Measurements from ENCODE around the gene GAL3ST2.

The GAL3ST2 gene

GRCh38 chr2:241808721-241809382, 32.2 kb downstream of the GAL3ST2 start, which contains the start of gene NEU4:
TSS of gene NEU4 (plus strand) at chr2:241809193. CDS start at chr2:241814485, 5,292 bp downstream.
- POLR2A ChIA-PET: interaction anchor here (0.6 kb wide), 1 partner anchor 51 kb away, joined by 7 read pairs; no protein-coding TSS in a partner anchor
- WGBS (ENCODE audit: insufficient coverage): 93% methylated on average over 28 of the region's 31 CpGs
- no peak for DNase-seq
- Histone ChIP-seq H3K4me3 (ENCODE audit: control insufficient read depth in 1 of 7, extremely low read depth in 1 of 7, insufficient read depth in 4 of 7, low read depth in 2 of 7, low read length in 6 of 7) (no peak within 1 kb of the TSS), H3K36me3 (ENCODE audit: control insufficient read depth in 4 of 4, insufficient read depth in 4 of 4, low read length in 3 of 4) (no peaks in the 10 kb centered on the region), H3K9me3 (ENCODE audit: control extremely low read depth in 1 of 5, control insufficient read depth in 4 of 5, insufficient read depth in 2 of 5, low read depth in 1 of 5, low read length in 4 of 5) (no peaks in the 10 kb centered on the region), H3K27me3 (replicated peaks in 2 of 5; ENCODE audit: control insufficient read depth in 4 of 5, insufficient read depth in 5 of 5, low read length in 4 of 5) (peaks cover 0 to 11% (median 6%) of the 10 kb centered on the region in 5 experiments), H3K27ac (ENCODE audit: insufficient read depth in 1 of 2, low read depth in 1 of 2, low read length in 2 of 2, poor library complexity in 1 of 2, severe bottlenecking in 2 of 2) (no peak within 1 kb of the TSS), H3K4me1 (ENCODE audit: control extremely low read depth in 1 of 4, control insufficient read depth in 4 of 4, insufficient read depth in 4 of 4, low read length in 3 of 4) (peaks cover 0 to 31% (median 13%) of the 10 kb centered on the region in 4 experiments)
- CTCF ChIA-PET: interaction anchor here (1.1 to 1.4 kb wide), 2 partner anchors 12 to 30 kb away, joined by 3 read pairs; no protein-coding TSS in a partner anchor

- CTCF ChIA-PET: interaction anchor here (1.1 to 1.5 kb wide), 2 partner anchors 26 to 29 kb away, joined by 3 to 6 read pairs; no protein-coding TSS in a partner anchor
- H3K4me3 ChIP-seq (ENCODE audit: control insufficient read depth in 1 of 7, extremely low read depth in 1 of 7, insufficient read depth in 4 of 7, low read depth in 2 of 7, low read length in 6 of 7): no peak overlapping the region
- no peaks in the 10 kb centered on the region for H3K36me3 ChIP-seq (ENCODE audit: control insufficient read depth in 4 of 4, insufficient read depth in 4 of 4, low read length in 3 of 4)
- whole genome bisulfite sequencing (ENCODE audit: insufficient coverage): 91% methylated on average over 27 of the region's 29 CpGs
- peaks cover 0 to 28% (median 8%) of the 10 kb centered on the region in 4 experiments for H3K4me1 ChIP-seq (ENCODE audit: control extremely low read depth in 1 of 4, control insufficient read depth in 4 of 4, insufficient read depth in 4 of 4, low read length in 3 of 4)
- POLR2A ChIA-PET: no interaction called here
- peaks cover 0 to 3% (median 0%) of the 10 kb centered on the region in 5 experiments for H3K27me3 ChIP-seq (replicated peaks in 2 of 5; ENCODE audit: control insufficient read depth in 4 of 5, insufficient read depth in 5 of 5, low read length in 4 of 5)
- H3K9me3 ChIP-seq (ENCODE audit: control extremely low read depth in 1 of 5, control insufficient read depth in 4 of 5, insufficient read depth in 2 of 5, low read depth in 1 of 5, low read length in 4 of 5): no peaks in the 10 kb centered on the region
- no peak overlapping the region for H3K27ac ChIP-seq (ENCODE audit: insufficient read depth in 1 of 2, low read depth in 1 of 2, low read length in 2 of 2, poor library complexity in 1 of 2, severe bottlenecking in 2 of 2)
- no peak for DNase-seq
These were observed 33.0 kb downstream of the GAL3ST2 start for GRCh38 chr2:241809383-241810306.

GRCh38 chr2:241810307-241811200, 33.9 kb downstream of the GAL3ST2 start:
- Histone ChIP-seq H3K4me1 (ENCODE audit: control extremely low read depth in 1 of 4, control insufficient read depth in 4 of 4, insufficient read depth in 4 of 4, low read length in 3 of 4) (peaks cover 0 to 28% (median 5%) of the 10 kb centered on the region in 4 experiments), H3K4me3 (ENCODE audit: control insufficient read depth in 1 of 7, extremely low read depth in 1 of 7, insufficient read depth in 4 of 7, low read depth in 2 of 7, low read length in 6 of 7) (no peak overlapping the region), H3K27ac (ENCODE audit: insufficient read depth in 1 of 2, low read depth in 1 of 2, low read length in 2 of 2, poor library complexity in 1 of 2, severe bottlenecking in 2 of 2) (no peak overlapping the region), H3K27me3 (replicated peaks in 2 of 5; ENCODE audit: control insufficient read depth in 4 of 5, insufficient read depth in 5 of 5, low read length in 4 of 5) (no peaks in the 10 kb centered on the region), H3K9me3 (ENCODE audit: control extremely low read depth in 1 of 5, control insufficient read depth in 4 of 5, insufficient read depth in 2 of 5, low read depth in 1 of 5, low read length in 4 of 5) (no peaks in the 10 kb centered on the region), H3K36me3 (ENCODE audit: control insufficient read depth in 4 of 4, insufficient read depth in 4 of 4, low read length in 3 of 4) (no peaks in the 10 kb centered on the region)
- ChIA-PET CTCF (interaction anchor here (1.5 kb wide), 1 partner anchor 25 kb away, joined by 6 read pairs; no protein-coding TSS in a partner anchor), POLR2A (no interaction called here)
- WGBS (ENCODE audit: insufficient coverage): 92% methylated on average over 21 of the region's 28 CpGs
- DNase-seq: no peak

GRCh38 chr2:241811201-241811951, 34.8 kb downstream of the GAL3ST2 start:
- Histone ChIP-seq H3K4me1 (ENCODE audit: control extremely low read depth in 1 of 4, control insufficient read depth in 4 of 4, insufficient read depth in 4 of 4, low read length in 3 of 4) (peaks cover 0 to 35% (median 5%) of the 10 kb centered on the region in 4 experiments), H3K4me3 (ENCODE audit: control insufficient read depth in 1 of 7, extremely low read depth in 1 of 7, insufficient read depth in 4 of 7, low read depth in 2 of 7, low read length in 6 of 7) (no peak overlapping the region), H3K27ac (ENCODE audit: insufficient read depth in 1 of 2, low read depth in 1 of 2, low read length in 2 of 2, poor library complexity in 1 of 2, severe bottlenecking in 2 of 2) (no peak overlapping the region), H3K9me3 (ENCODE audit: control extremely low read depth in 1 of 5, control insufficient read depth in 4 of 5, insufficient read depth in 2 of 5, low read depth in 1 of 5, low read length in 4 of 5) (no peaks in the 10 kb centered on the region), H3K27me3 (replicated peaks in 2 of 5; ENCODE audit: control insufficient read depth in 4 of 5, insufficient read depth in 5 of 5, low read length in 4 of 5) (no peaks in the 10 kb centered on the region), H3K36me3 (ENCODE audit: control insufficient read depth in 4 of 4, insufficient read depth in 4 of 4, low read length in 3 of 4) (no peaks in the 10 kb centered on the region)
- ChIA-PET POLR2A (no interaction called here), CTCF (no interaction called here)
- WGBS (ENCODE audit: insufficient coverage): 95% methylated on average over 27 of the region's 27 CpGs
- DNase-seq: no peak

- Histone ChIP-seq H3K36me3 (ENCODE audit: control insufficient read depth in 4 of 4, insufficient read depth in 4 of 4, low read length in 3 of 4) (no peaks in the 10 kb centered on the region), H3K4me1 (ENCODE audit: control extremely low read depth in 1 of 4, control insufficient read depth in 4 of 4, insufficient read depth in 4 of 4, low read length in 3 of 4) (peaks cover 0 to 43% (median 8%) of the 10 kb centered on the region in 4 experiments), H3K4me3 (ENCODE audit: control insufficient read depth in 1 of 7, extremely low read depth in 1 of 7, insufficient read depth in 4 of 7, low read depth in 2 of 7, low read length in 6 of 7) (no peak overlapping the region), H3K27ac (ENCODE audit: insufficient read depth in 1 of 2, low read depth in 1 of 2, low read length in 2 of 2, poor library complexity in 1 of 2, severe bottlenecking in 2 of 2) (no peak overlapping the region), H3K9me3 (ENCODE audit: control extremely low read depth in 1 of 5, control insufficient read depth in 4 of 5, insufficient read depth in 2 of 5, low read depth in 1 of 5, low read length in 4 of 5) (no peaks in the 10 kb centered on the region), H3K27me3 (replicated peaks in 2 of 5; ENCODE audit: control insufficient read depth in 4 of 5, insufficient read depth in 5 of 5, low read length in 4 of 5) (peaks cover 0 to 2% (median 0%) of the 10 kb centered on the region in 5 experiments)
- POLR2A ChIA-PET: no interaction called here
- 94% methylated on average over 15 of the region's 20 CpGs for WGBS (ENCODE audit: insufficient coverage)
- CTCF ChIA-PET: interaction anchor here (2.0 kb wide), 1 partner anchor 7 kb away, joined by 5 read pairs; no protein-coding TSS in a partner anchor
- no peak for DNase-seq
These were observed 35.5 kb downstream of the GAL3ST2 start for GRCh38 chr2:241811952-241812729.

Measured in common myeloid progenitor, CD34-positive (primary cell).